Iris pigment epithelial cell (primary cell): ENCODE data around the gene P4HB.

ENCODE experiments used
- DNase-seq: peaks from one replicate; pipeline ENCODE4 v3.0.0-alpha.2; 2011; ENCODE audit warnings: low read depth

Gene P4HB

GRCh38 chr17:81859906-81860755 is at the start of gene P4HB:
Gene P4HB, minus strand, starts transcription at chr17:81860535. Its CDS starts 64 bp downstream, at chr17:81860471.
- peak; percentile 17 for DNase-seq

GRCh38 chr17:81909231-81909630 is 48.9 kb upstream of the P4HB start:
- no peak for DNase-seq

GRCh38 chr17:81908793-81909192 is 48.5 kb upstream of the P4HB start:
- DNase-seq = no peak

- DNase-seq = no peak
Observed at GRCh38 chr17:81907219-81908145, 47.1 kb upstream of the P4HB start.

- no peak for DNase-seq
Observed at GRCh38 chr17:81906476-81907218, 46.3 kb upstream of the P4HB start.

GRCh38 chr17:81905993-81906392 is 45.7 kb upstream of the P4HB start:
- no peak for DNase-seq

- no peak for DNase-seq
Observed at GRCh38 chr17:81905424-81905875, 45.1 kb upstream of the P4HB start.

- DNase-seq = no peak
Observed at GRCh38 chr17:81904600-81905423, 44.5 kb upstream of the P4HB start.

- DNase-seq = no peak
Observed at GRCh38 chr17:81903896-81904599, 43.7 kb upstream of the P4HB start.

- no peak for DNase-seq
Observed at GRCh38 chr17:81903415-81903831, 43.1 kb upstream of the P4HB start.

GRCh38 chr17:81902653-81903414 is 42.5 kb upstream of the P4HB start:
- no peak for DNase-seq

- DNase-seq = no peak
Observed at GRCh38 chr17:81902023-81902652, 41.8 kb upstream of the P4HB start, which contains the start of gene NPB. Gene NPB, plus strand, starts transcription at chr17:81902238. Its CDS starts 40 bp downstream, at chr17:81902278.

- DNase-seq = no peak
Observed at GRCh38 chr17:81901167-81902022, 41.1 kb upstream of the P4HB start.

- DNase-seq = no peak
Observed at GRCh38 chr17:81900181-81900820, 40.0 kb upstream of the P4HB start.

- no peak for DNase-seq
Observed at GRCh38 chr17:81899514-81900166, 39.3 kb upstream of the P4HB start.

GRCh38 chr17:81898885-81899284 is 38.5 kb upstream of the P4HB start:
- no peak for DNase-seq
